H9 (cell line): ENCODE data around the gene ITPR2. TPM values are rescaled to one million over a fixed set of nuclear protein-coding genes. Genes with fewer than 3 reads are reported as not detected.

Experiments
- DNase-seq: peaks from one replicate; pipeline ENCODE4 v3.0.0-alpha.2; 2017
- H2AFZ ChIP-seq: one replicate; pipeline ENCODE4 v1.6.1; 2013; ENCODE audit warnings: mild to moderate bottlenecking, low read length, control low read depth, moderate library complexity
- H2AK5ac ChIP-seq: 2 replicates; pipeline ENCODE4 v1.6.1; 2013; ENCODE audit warnings: low read length, control low read depth, mixed read lengths; ENCODE audit not compliant: insufficient read length
- H2BK120ac ChIP-seq: one replicate; pipeline ENCODE4 v1.6.1; 2013; ENCODE audit warnings: low read depth, mild to moderate bottlenecking, low read length, control low read depth, inconsistent platforms; ENCODE audit not compliant: poor library complexity, severe bottlenecking
- H2BK12ac ChIP-seq: 2 replicates; pipeline ENCODE4 v1.6.1; 2013; ENCODE audit warnings: low read length, control low read depth, mixed read lengths, low read depth; ENCODE audit not compliant: insufficient read length
- H2BK15ac ChIP-seq: 2 replicates; pipeline ENCODE4 v1.6.1; 2013; ENCODE audit warnings: low read depth, low read length, control low read depth
- H2BK20ac ChIP-seq: one replicate; pipeline ENCODE4 v1.6.1; 2013; ENCODE audit warnings: low read depth, mild to moderate bottlenecking, low read length, control low read depth, inconsistent platforms; ENCODE audit not compliant: poor library complexity, severe bottlenecking
- H2BK5ac ChIP-seq: 2 replicates; pipeline ENCODE4 v1.6.1; 2013; ENCODE audit warnings: low read length, control low read depth, mixed read lengths; ENCODE audit not compliant: insufficient read length
- H3K14ac ChIP-seq: 2 replicates; pipeline ENCODE4 v1.6.1; 2013; ENCODE audit warnings: low read length, control low read depth; ENCODE audit not compliant: insufficient read depth
- H3K18ac ChIP-seq: 2 replicates; pipeline ENCODE4 v1.6.1; 2013; ENCODE audit warnings: low read depth, mild to moderate bottlenecking, mixed read lengths, low read length, control low read depth; ENCODE audit not compliant: insufficient read length
- H3K23ac ChIP-seq: 2 replicates; pipeline ENCODE4 v1.6.1; 2013; ENCODE audit warnings: low read length, control low read depth, mixed read lengths, low read depth; ENCODE audit not compliant: insufficient read length
- H3K23me2 ChIP-seq: 2 replicates; pipeline ENCODE4 v1.6.1; 2013; ENCODE audit warnings: low read depth, mild to moderate bottlenecking, mixed read lengths, low read length, control low read depth; ENCODE audit not compliant: insufficient read length, poor library complexity, severe bottlenecking
- H3K27ac ChIP-seq: 2 replicates; pipeline ENCODE4 v1.5.1; 2013; ENCODE audit warnings: low read length, control low read depth, mixed read lengths, low read depth; ENCODE audit not compliant: insufficient read length
- H3K27me3 ChIP-seq: 2 replicates; pipeline ENCODE4 v1.6.1; 2013; ENCODE audit warnings: low read length, control low read depth, inconsistent platforms; ENCODE audit not compliant: insufficient read depth
- H3K4ac ChIP-seq: 2 replicates; pipeline ENCODE4 v1.6.1; 2013; ENCODE audit warnings: low read depth, mild to moderate bottlenecking, control low read depth, inconsistent platforms, low read length, moderate library complexity
- H3K4me1 ChIP-seq: 2 replicates; pipeline ENCODE4 v1.6.1; 2013; ENCODE audit warnings: low read length, control low read depth, inconsistent platforms; ENCODE audit not compliant: insufficient read depth
- H3K4me2 ChIP-seq: 2 replicates; pipeline ENCODE4 v1.6.1; 2013; ENCODE audit warnings: low read length, control low read depth, mixed read lengths; ENCODE audit not compliant: insufficient read length, insufficient read depth
- H3K56ac ChIP-seq: 2 replicates; pipeline ENCODE4 v1.6.1; 2013; ENCODE audit warnings: low read depth, mild to moderate bottlenecking, mixed read lengths, low read length, control low read depth; ENCODE audit not compliant: insufficient read length
- H3K79me1 ChIP-seq: 2 replicates; pipeline ENCODE4 v1.6.1; 2013; ENCODE audit warnings: low read depth, mild to moderate bottlenecking, moderate library complexity, low read length, control low read depth, inconsistent platforms; ENCODE audit not compliant: insufficient read depth, poor library complexity, severe bottlenecking
- H3K79me2 ChIP-seq: 2 replicates; pipeline ENCODE4 v1.6.1; 2013; ENCODE audit warnings: low read length, control low read depth, inconsistent platforms; ENCODE audit not compliant: insufficient read depth
- H3K9ac ChIP-seq: 2 replicates; pipeline ENCODE4 v1.6.1; 2013; ENCODE audit warnings: low read length, control low read depth, mixed read lengths; ENCODE audit not compliant: insufficient read length; ENCODE audit errors: extremely low read depth
- H3K9me3 ChIP-seq: one replicate; pipeline ENCODE4 v1.6.1; 2013; ENCODE audit warnings: low read depth, low read length, inconsistent platforms; ENCODE audit not compliant: control insufficient read depth
- H3T11ph ChIP-seq: one replicate; pipeline ENCODE4 v1.6.1; 2013; ENCODE audit warnings: mild to moderate bottlenecking, low read length, control low read depth, inconsistent platforms
- H4K20me1 ChIP-seq: one replicate; pipeline ENCODE4 v1.6.1; 2013; ENCODE audit not compliant: control insufficient read depth, insufficient read length, insufficient read depth
- H4K5ac ChIP-seq: 2 replicates; pipeline ENCODE4 v1.6.1; 2013; ENCODE audit warnings: low read depth, mild to moderate bottlenecking, mixed read lengths, low read length, control low read depth; ENCODE audit not compliant: insufficient read length
- H4K8ac ChIP-seq: replicated peaks from 2 replicates; pipeline ENCODE4 v1.6.1; 2013; ENCODE audit warnings: low read length, control low read depth, mixed read lengths, low read depth; ENCODE audit not compliant: insufficient read length
- H4K91ac ChIP-seq: 2 replicates; pipeline ENCODE4 v1.6.1; 2013; ENCODE audit warnings: low read depth, mild to moderate bottlenecking, moderate library complexity, mixed read lengths, low read length, control low read depth; ENCODE audit not compliant: insufficient read length
- H3K27ac Mint-ChIP-seq, 3 experiments: 2 replicates in 2 of 3; 3 replicates in 1 of 3; pipeline ENCODE4 v1.8.0; 2020 to 2021; ENCODE audit warnings: mixed read lengths in 3 of 3, mild to moderate bottlenecking in 1 of 3, moderate library complexity in 1 of 3
- H3K27me3 Mint-ChIP-seq: 2 replicates; pipeline ENCODE4 v1.8.0; 2021; ENCODE audit warnings: low read depth, mild to moderate bottlenecking, moderate library complexity, mixed read lengths
- H3K36me3 Mint-ChIP-seq, 3 experiments: 2 replicates in 2 of 3; 3 replicates in 1 of 3; pipeline ENCODE4 v1.8.0; 2020 to 2021; ENCODE audit warnings: low read depth in 3 of 3, mixed read lengths in 3 of 3; ENCODE audit not compliant: insufficient read depth in 1 of 3
- H3K4me1 Mint-ChIP-seq, 2 experiments: 2 replicates each; pipeline ENCODE4 v1.8.0; 2020; ENCODE audit warnings: mixed read lengths in 2 of 2
- H3K4me3 Mint-ChIP-seq, 2 experiments: 2 replicates in 1 of 2; 3 replicates in 1 of 2; pipeline ENCODE4 v1.8.0; 2020 to 2021; ENCODE audit warnings: mild to moderate bottlenecking in 2 of 2, mixed read lengths in 2 of 2, moderate library complexity in 1 of 2
- H3K9me3 Mint-ChIP-seq, 2 experiments: 2 replicates in 1 of 2; 3 replicates in 1 of 2; pipeline ENCODE4 v1.8.0; 2020; ENCODE audit warnings: mild to moderate bottlenecking in 2 of 2, mixed read lengths in 2 of 2, moderate library complexity in 1 of 2
- CTCF ChIP-seq: fragments of 200-600 bp; sonication (generic); conservative IDR thresholded peaks from 3 replicates; pipeline ENCODE4 v1.8.0; 2021; ENCODE audit warnings: antibody characterized with exemption, mild to moderate bottlenecking
- total RNA-seq: library from RNA; stranded (reverse); gene quantifications from 2 replicates; pipeline ENCODE4 v1.2.1, GENCODE V29; 2021

The ITPR2 gene
- total RNA-seq, 1 experiment from 2014 or later, result 14.8 TPM

- Mint-ChIP-seq H3K27ac (no peak overlapping the region), H3K27me3 (no peaks in the 10 kb centered on the region), H3K36me3 (peaks cover 0 to 4% (median 0%) of the 10 kb centered on the region in 3 experiments; a peak in 1 of 7 replicates), H3K4me1 (peaks cover 0 to 2% of the 10 kb centered on the region in 2 experiments; a peak in 1 of 4 replicates), H3K9me3 (no peaks in the 10 kb centered on the region), H3K4me3 (no peak overlapping the region)
- no peak overlapping the region for H3K27ac ChIP-seq
- no peak overlapping the region for H2BK15ac ChIP-seq
- no peak overlapping the region for H3K14ac ChIP-seq
- H3K4me2 ChIP-seq, result no peak overlapping the region
- H3K23ac ChIP-seq, result no peak overlapping the region
- no peak overlapping the region for H2BK5ac ChIP-seq
- no peak for DNase-seq
- no peak overlapping the region for H4K91ac ChIP-seq
- H2BK120ac ChIP-seq, result no peak overlapping the region
- no peaks in the 10 kb centered on the region for H4K20me1 ChIP-seq
- no peak overlapping the region for H3K18ac ChIP-seq
- H3K23me2 ChIP-seq, result no peaks in the 10 kb centered on the region
- no peaks in the 10 kb centered on the region for H3K4me1 ChIP-seq
- no peak overlapping the region for H3K4ac ChIP-seq
- no peak overlapping the region for H2AFZ ChIP-seq
- H4K5ac ChIP-seq, result no peak overlapping the region
- no peak overlapping the region for H2BK20ac ChIP-seq
- H2BK12ac ChIP-seq, result no peak overlapping the region
- no peaks in the 10 kb centered on the region for H3K79me1 ChIP-seq
- TF ChIP-seq CTCF, result no peak
- no peaks in the 10 kb centered on the region for H3K27me3 ChIP-seq
- no peak overlapping the region for H3T11ph ChIP-seq
- H2AK5ac ChIP-seq, result no peak overlapping the region
- no peaks in the 10 kb centered on the region for H3K9me3 ChIP-seq
- no peak overlapping the region for H3K9ac ChIP-seq
- no peak overlapping the region for H3K56ac ChIP-seq
- peaks cover 4% of the 10 kb centered on the region; the same call in 1 of the 2 replicates for H3K79me2 ChIP-seq
- H4K8ac ChIP-seq, result no peak overlapping the region
Measured at GRCh38 chr12:26800347-26800746, 32.6 kb downstream of the ITPR2 start.
